Stimulated activated CD8-positive, alpha-beta memory T cell treated with anti-CD3 and anti-CD28 coated beads, Interleukin-4, amount 100 ng/mL, for 1 hour (primary cell): Measurements from ENCODE around the gene CDKAL1.
"Not testable (repeated sequence)": the region's sequence is repeated elsewhere in the genome, so short reads cannot be mapped to it uniquely, and the experiment has no call there.

Experiments used
- DNase-seq, 2 donors: peaks; one replicate each; pipeline ENCODE4 v3.0.0-alpha.2; 2020; ENCODE audit warnings: low read depth in 2 of 2, low spot score in 1 of 2

CDKAL1 gene

DNA sequence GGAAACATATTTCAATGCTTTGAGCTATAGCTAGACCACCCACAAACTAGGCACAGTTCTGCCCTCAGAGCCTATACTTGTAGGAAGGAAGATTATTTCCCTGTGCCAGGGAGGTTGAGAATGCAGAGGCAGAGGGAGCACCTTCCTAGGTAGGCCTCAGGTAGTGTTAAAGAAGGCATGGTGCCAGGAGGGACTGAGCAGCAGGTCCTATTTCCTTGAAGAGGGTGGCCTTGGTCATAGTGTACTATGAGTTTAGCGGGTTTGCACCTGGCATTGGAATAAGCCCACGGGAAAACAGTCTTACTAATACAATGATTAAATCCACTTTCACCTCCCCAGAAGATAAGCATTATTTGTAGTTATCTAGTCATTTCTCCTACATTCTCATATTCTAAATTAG, 375.4 kb downstream of the CDKAL1 start:
- DNase-seq, result no peak

DNA sequence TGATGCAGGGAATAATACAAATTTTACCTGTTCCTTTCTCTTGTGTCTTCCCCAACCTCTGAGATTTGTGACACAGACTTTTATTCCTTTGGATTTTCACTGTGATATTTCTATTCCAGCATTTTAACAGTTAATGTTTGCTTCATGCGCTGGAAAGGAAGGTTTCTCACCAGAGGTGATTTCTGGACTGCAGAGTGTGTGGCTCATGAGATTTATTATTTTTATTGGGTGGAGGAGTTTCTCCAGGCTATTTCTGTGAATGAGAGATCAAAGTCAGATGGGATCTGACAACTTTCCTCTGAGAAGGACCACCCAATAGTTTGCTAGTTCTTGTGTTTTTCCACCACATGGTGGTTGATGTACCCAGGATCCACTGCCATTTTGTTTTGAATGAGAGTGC, 377.5 kb downstream of the CDKAL1 start:
- no peak for DNase-seq

DNA sequence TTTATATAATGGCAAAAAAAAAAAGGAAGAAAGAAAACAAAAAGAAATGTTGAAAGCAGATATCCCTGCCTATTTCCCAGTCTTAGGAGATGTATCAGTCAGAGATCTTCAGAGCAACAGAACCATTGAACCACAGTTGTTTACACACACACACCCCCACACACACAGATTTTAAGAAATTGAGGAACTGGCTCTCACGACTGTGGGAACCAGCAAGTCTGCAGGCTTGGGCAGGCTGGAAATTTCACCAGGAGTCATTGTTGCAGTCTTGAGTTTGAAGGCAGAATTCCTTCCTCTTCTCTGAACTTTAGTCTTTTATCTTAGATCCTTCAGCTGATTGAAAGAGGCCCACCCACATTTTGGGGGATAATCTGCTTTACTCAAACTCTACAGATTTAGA, 380.9 kb downstream of the CDKAL1 start:
- no peak for DNase-seq

DNA sequence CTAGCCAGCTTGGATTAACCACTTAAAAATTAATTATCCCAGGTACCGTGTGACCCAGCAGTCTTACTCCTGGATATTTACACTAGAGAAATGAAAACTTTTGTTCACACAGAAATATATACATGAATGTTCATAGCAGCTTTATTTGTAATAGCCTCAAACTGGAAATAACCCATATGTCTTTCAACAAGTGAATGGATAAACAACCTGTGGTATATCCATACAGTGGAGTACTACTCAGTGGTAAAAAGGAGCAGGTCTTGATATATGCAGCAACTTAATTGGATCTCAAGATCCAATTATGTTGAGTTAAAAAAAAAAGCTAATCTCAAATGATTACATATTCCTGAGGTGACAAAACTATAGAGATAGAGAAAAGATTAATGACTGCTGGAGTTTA, 381.4 kb downstream of the CDKAL1 start:
- no peak for DNase-seq

DNA sequence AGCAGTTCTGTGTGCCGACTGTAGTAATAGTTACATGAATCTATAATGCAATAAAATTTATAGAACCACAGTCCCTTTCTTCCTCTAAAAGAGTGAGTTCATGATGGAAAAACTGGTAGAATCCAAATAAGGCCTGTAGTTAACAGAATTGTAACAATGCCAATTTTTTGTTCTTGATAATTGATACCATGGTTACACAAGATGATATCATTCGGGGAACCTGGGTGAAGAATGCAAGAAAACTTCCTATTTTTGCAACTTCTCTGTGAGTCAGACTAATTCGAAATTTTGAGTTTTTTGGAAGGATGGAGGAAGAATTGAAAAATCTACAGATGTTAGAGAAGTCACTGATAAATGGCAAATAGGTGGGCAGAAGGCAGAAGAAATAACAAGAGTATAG, 381.8 kb downstream of the CDKAL1 start:
- no peak for DNase-seq

DNA sequence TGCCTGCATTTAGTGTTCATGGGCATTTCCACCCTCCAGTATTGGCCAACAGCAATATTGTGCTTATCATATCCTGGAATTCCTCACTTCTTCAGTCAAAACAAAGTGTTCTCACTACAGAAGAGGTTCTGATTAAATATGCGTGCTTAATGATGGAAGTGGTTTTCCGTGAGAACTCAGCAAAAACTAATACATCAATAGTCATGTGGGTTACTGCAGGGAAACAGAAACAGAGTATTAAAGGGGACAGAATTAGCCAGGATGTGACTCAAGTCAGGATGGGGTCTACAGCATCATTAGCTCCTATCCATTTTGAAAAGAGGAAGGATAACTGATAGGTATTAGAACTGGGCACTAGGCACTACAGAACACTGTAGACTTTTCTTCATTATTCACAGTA, 384.6 kb downstream of the CDKAL1 start:
- DNase-seq, result no peak

DNA sequence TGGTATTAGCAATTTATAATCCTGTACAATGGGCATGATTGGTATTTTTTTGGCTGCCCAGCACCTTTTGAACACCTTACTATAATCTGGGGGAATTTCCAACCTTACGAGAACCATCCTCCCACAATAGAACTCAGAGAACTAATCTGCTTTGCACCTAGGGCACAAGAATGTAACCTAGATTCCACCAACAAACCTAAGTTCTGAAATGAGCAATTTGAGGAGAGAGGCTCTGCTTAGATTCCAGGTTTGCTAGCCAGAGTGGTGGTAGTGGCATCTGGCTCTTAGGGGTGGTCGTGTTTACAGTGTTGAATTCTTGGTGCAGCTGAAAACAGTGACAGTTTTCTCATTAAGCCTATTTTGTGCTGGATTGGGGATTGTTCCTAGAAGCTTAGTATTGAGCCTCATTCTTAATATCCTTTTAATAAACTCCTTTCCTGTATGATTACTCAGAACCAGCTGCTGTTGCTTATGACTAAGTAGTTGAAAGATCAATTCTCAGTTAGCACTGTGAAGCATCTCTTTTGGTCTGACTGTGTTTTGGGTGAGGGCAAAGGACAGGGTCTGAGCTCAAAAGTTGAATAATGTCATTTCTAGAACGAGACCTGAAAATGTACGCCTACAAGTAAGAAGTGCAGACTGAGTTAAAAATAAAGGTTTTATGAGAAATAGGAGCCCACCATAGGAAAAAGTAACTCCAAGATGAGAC, 385.6 kb downstream of the CDKAL1 start:
- no peak for DNase-seq

DNA sequence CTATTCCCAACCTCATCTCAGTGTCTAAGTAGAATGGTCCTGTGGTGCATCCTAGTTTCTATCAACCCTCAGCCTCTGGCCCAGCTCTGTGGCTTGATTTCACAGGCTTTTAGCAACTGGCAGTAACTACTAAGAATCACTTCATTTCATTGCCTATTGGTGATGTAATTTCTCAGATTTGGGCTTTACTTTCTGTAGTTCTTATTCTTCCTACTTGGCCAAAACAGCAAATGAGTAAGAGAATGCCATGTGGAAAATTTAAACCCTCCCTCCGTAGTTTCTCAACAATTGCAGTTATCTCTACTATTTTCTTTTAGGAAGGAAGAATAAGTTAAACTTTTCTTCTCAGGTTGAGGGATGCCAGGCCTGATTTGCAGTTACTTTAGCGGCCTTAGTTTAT, 387.3 kb downstream of the CDKAL1 start:
- DNase-seq, result no peak

DNA sequence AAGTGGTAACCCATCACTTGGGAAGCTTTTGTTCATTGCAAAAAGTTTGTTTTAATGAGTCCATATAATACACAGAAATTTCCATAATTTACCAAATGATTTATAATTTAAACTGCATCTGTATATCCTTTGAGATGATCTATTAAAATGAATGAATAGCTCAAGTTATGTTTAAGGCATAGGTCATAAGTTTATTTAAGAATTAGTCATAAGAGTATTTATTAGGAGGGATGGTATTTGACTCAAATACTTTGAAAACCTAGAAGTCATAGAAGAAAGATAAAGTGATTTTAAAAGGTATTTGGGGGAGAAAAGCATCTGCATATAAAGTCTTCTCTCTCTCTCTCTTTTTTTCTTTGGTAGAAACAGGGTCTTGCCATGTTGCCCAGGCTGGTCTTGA, 388.5 kb downstream of the CDKAL1 start:
- DNase-seq, result no peak

DNA sequence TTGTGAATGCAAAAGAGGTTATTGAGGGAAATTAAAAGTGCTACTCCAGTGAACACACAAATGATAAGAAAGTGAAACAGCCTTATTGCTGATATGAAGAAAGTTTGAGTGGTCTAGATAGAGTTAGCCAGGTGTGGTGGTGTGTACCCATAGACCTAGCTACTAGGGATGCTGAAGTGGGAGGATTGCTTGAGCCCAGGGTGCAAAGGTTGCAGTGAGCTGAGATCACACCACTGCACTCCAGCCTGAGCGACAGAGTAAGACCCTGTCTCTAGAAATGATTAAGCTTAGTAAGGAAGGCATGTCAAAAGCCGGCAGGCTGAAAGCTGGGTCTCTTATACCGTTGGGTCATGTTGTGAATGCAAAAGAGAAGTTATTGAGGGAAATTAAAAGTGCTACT, 389.8 kb downstream of the CDKAL1 start:
- DNase-seq, result not testable (repeated sequence)

DNA sequence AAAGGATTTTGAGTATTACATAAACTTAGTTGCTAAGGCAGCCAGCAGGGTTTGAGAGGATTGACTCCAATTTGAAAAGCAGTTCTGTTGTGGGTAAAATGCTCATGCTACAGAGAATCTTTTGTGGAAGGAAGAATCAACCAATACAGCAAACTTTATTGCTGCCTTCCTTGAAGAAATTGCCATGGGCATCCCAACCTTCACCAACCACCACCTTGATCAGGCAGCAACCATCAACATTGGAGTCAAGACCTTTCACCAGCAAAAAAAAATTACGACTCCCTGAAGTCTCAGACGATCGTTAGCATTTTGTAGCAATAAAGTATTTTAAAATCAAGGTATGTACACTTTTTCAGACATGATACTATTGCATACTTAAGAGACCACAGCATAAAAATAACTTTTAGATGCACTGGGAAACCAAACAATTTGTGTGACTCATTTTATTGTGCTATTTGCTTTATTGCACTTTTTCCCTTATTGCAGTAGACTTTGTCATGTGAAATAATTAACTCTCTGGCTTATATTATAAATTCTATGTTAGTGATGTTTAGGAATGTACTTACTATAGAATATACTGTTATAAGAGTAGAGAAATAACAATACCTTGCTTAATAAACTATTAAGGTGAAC, 390.8 kb downstream of the CDKAL1 start:
- DNase-seq, result no peak

DNA sequence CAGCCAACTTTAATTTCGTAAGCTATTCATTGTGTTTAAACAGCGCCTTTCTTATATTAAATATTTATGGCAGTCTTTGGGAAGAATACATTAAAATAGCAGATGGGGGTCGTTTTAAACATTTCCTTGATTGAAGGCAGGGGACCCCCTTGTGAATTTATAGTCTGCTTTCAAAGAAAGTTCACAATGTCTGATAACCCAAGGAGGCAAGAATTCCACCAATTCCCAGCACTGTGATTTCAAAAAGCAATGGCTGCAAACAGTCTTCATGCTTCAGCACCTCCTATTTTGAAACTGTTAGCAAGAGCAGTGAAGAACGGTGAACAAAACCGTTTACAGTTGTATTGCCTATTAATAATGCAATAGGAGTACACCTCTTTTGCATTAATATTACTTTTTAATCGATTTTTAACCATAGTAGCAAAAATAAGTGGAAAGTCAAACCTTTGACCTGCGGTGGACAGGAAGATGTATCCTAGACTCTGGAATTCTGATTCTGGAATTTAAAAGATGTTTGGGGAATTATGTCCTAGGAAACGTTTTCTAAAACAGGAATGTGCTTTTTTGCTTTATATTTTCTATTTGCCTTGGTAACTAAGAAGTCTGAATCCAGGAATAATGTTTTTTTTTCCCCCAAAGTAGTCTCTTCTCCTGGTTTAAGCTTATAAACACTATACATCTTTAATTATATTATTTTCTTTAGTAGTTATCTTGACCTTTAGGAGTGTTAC, 393.0 kb downstream of the CDKAL1 start:
- DNase-seq, result no peak

DNA sequence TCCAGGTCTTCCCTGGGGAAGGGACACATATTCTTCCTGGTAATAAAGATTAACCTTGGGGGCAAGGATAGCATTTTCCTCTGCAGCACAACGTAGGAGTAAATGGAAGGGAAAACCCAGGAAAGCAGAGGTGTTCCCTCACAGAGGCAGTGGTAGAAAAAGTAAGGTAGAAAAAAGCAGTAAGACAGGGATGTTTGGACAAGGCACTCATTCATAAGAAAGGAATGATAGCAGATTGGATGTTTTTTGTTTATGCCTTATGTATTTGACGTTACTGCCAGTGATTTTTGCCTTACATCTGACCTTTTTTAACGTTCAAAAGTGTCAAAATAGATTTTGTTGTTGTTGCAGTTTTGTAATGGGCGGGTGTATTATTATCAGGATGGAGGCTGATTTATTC, 395.0 kb downstream of the CDKAL1 start:
- no peak for DNase-seq

DNA sequence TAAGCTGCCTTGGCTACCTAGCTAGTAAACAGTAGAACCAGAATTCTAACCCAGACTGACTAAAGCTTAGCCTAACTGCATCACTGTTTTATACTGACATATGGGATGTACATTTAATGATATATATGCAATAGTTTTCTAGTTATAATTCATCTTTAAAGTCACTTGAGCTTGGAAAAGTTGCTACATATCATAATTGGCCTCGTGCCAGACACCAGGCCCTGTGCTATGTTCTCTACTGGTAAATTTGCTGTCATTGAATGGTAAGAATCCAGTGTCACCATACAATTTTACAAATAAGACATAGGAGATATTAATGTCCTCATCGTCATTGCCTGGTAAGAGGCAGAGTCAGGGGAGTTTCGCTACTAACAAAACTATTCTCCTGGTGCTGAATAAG, 396.8 kb downstream of the CDKAL1 start:
- DNase-seq, result no peak

DNA sequence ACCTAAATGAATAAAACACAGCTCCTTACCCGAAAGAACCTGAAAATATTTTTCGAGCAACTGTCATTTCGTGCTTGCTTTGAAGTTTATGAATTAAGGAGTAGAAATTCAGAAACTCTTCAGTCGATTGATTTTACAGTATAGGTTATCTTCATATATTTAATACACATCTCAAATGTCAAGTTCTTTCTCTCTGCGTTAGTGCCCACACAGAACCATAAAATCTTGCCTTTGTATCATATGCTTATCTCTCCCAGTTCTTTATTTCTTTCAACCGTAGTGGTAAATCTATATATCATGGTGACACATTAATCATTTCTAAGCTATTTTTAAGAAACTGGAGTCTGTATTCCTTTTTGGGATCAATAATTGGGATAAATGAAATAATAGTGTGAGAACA, 397.5 kb downstream of the CDKAL1 start:
- DNase-seq, result no peak

DNA sequence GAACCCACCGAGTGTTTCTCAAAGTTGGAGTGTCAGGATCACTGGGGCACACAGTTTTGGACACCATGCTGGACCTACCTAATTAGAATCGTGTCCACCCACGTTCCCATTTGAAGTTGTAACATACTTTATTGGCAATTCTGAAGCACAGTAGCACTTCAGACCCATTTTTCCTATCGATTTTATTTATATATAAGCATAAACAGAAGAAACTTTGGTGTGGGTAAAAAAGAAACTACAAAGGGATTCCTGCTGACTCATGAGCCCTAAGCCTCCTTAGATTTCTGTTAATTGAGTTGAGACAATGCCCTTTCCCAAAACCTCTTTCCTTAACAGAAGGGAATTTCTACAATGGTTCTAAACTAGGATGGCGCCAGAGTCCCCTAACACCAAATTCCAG, 398.0 kb downstream of the CDKAL1 start:
- no peak for DNase-seq

DNA sequence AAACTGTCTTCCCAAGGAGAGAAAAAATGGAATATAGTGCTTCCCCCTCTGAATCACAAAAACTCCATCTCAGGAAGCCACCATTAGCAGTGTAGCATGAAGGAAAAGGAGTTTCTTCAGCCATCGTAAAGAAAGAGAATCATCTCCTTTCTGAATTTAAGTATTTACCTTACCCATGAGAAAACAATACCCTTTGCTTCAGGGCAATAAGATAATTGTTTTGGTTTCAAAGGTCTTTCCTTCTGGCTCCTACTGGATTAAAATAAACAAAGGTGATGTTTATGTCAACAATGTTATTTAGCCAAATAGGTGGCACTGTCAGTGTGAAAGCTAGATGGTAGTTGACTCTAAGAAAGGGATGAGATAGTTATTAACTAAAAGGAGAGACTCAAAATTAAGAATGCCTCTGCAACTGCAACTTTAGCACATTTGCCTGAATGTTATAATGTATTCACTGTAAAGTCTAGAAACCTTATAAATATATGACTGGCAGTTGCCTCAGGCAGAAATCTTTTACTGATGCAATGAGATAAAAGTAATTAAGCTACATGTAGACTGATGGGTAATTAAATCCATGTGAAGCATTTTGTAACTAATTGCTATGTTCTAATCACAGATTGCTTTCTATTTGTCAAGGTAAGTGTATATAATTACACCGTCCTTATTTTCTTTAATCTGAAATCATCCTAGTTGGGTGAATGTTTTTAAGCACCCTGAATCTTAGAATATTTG, 399.0 kb downstream of the CDKAL1 start:
- DNase-seq, result no peak

DNA sequence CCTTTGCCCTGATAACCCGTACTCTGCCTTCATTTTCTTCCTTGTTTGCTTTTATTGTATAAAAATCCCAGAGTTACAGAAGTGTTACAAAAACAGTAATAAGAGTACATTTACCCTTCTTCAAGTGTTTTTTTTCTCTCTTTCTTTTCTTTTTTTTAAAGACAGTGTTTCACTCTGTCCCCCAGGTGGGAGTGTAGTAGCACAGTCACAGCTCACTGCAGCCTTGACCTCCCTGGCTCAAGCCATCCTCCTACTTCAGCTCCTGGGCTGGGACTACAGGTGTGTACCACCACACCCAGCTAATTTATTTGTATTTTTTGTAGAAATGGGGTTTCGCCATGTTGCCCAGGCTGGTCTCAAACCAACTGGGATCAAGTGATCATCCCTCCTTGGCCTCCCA, 402.7 kb downstream of the CDKAL1 start:
- no peak for DNase-seq

DNA sequence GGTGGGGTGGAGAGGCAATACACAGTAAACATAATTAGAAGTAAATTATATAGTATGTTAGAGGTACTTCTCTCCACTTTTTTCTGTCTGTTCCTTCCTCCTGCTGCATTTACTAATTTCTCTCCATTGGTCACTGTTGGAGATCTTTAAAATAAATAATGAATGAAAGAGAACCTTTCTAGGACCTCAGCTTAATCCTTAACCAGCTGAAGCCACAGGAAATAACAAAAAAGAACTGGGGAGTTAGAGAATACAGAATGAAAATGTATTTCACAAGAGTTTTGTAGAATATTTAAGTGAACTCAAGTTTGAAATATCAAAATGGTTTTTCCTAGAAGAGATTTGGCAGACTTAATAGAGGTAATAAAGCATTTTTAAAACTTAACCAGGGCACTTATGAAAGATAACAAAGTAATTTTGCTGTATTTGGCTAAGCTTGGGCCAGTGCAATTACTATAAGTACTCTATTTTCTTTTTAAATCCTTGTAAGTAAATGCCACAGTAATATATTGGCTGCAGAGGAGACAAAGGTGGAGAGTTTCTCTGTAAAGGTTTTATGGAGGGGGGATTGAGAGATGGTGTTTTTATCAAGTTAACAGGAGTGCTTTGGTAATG, 405.0 kb downstream of the CDKAL1 start:
- no peak for DNase-seq

DNA sequence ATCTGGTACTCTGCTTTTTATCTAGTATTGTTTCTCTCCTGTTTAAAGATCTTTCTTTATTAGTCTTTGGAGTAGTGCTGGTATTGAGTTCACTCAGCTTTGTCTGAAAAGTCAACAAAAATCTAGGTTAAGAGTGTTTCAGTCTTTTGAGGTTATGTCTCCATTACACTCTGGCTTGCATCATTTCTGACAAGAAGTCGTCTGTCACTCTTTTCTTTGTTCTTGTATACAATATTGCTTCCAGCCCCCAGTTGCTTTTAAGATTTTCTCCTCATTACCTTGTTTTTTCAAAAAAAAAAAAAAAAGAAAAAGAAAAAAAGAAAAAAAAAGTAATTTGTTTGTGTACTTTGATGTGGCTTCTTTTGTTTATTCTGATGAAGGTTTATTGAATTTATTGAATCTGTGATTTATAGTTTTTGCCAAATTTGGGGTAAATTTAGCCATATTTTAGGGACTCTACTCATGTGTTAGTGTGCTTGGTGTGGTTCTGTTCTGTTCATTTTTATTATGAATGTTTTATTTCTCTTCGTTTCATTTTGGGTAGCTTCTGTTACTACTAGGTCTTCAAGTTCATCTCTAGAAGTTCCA, 408.9 kb downstream of the CDKAL1 start:
- DNase-seq, result no peak

DNA sequence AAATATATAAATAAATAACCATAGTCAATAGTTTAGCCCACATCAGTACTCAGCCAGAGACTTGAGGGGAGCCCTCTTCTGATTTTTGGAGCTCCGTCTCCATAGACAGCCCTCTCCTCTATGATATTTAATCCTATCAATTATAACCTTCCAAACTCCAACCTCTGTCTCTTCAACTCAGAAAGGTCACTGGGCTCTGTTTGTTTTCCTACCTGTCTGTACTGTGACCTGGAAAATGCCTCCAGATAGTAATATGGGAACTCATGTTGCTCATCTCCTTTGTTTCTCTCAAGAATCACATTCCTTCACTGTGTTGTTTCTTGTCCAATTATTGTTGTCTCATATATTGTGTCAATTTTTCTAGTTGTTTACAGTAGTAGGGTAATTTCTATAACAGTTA, 409.7 kb downstream of the CDKAL1 start:
- DNase-seq, result no peak
